Activated CD4-positive, alpha-beta T cell treated with anti-CD3 and anti-CD28 coated beads, Interleukin-2, amount 10 ng/mL, durations not matched to agents 7 days and 5 days (primary cell): Measurements from ENCODE around the gene LHFPL2. TPM values are rescaled to one million over a fixed set of nuclear protein-coding genes. Genes with fewer than 3 reads are reported as not detected.
"Not testable (repeated sequence)": the region's sequence is repeated elsewhere in the genome, so short reads cannot be mapped to it uniquely, and the experiment has no call there.

Experiments used
- CTCF ChIA-PET: fragments of 350-600 bp; sonication (Branson Sonifier 250); formaldehyde crosslinking; loops from one replicate; lab custom pipeline; 2021; ENCODE audit warnings: antibody characterized with exemption; lab: Charles Lee
- POLR2A ChIA-PET: fragments of 350-600 bp; sonication (Branson Sonifier 250); formaldehyde crosslinking; loops from one replicate; lab custom pipeline; 2021; ENCODE audit warnings: antibody characterized with exemption; lab: Charles Lee
- DNase-seq: peaks from one replicate; pipeline ENCODE4 v3.0.0-alpha.2; 2020
- H3K27ac Mint-ChIP-seq: one replicate; pipeline ENCODE4 v1.8.0; 2021; ENCODE audit warnings: mild to moderate bottlenecking, moderate library complexity, mixed read lengths
- H3K27me3 Mint-ChIP-seq: one replicate; pipeline ENCODE4 v1.8.0; 2021; ENCODE audit warnings: mixed read lengths
- H3K36me3 Mint-ChIP-seq: one replicate; pipeline ENCODE4 v1.8.0; 2021; ENCODE audit warnings: low read depth, mixed read lengths
- H3K4me1 Mint-ChIP-seq: one replicate; pipeline ENCODE4 v1.8.0; 2021; ENCODE audit warnings: mixed read lengths
- H3K4me3 Mint-ChIP-seq: one replicate; pipeline ENCODE4 v1.8.0; 2021; ENCODE audit warnings: mild to moderate bottlenecking, moderate library complexity, mixed read lengths
- H3K9me3 Mint-ChIP-seq: one replicate; pipeline ENCODE4 v1.8.0; 2021; ENCODE audit warnings: mixed read lengths
- total RNA-seq, 2 experiments: library from RNA; stranded (reverse); gene quantifications; one replicate each; pipeline ENCODE4 v1.2.3, GENCODE V29; 2021

LHFPL2 gene
- total RNA-seq, 2 experiments from 2014 or later: 0.15 to 0.37 TPM

DNA sequence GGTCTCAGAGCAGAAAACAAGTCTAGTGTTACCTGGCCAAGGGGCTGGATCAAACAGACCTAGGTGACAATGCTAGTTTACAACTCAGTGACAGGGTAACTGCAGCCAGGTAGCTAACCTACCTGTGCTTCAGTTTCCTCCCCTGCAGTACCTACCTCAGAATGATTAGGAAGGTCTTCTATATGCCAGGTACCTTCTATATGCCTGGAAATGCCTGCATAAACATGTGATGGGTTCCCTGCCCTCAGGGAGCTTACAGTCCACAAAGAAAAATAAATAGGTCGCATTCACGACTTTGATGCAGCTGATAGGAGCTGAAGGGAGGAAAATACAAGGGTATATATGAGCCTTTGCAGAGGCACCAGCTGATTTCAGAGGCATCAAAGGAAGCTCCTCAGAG is 16.1 kb downstream of the LHFPL2 start:
- Mint-ChIP-seq H3K27me3 (no peaks in the 10 kb centered on the region), H3K27ac (no peak overlapping the region), H3K4me3 (no peak overlapping the region), H3K36me3 (no peaks in the 10 kb centered on the region), H3K9me3 (no peaks in the 10 kb centered on the region), H3K4me1 (no peaks in the 10 kb centered on the region)
- DNase-seq: no peak
- ChIA-PET POLR2A (no interaction called here), CTCF (no interaction called here)

DNA sequence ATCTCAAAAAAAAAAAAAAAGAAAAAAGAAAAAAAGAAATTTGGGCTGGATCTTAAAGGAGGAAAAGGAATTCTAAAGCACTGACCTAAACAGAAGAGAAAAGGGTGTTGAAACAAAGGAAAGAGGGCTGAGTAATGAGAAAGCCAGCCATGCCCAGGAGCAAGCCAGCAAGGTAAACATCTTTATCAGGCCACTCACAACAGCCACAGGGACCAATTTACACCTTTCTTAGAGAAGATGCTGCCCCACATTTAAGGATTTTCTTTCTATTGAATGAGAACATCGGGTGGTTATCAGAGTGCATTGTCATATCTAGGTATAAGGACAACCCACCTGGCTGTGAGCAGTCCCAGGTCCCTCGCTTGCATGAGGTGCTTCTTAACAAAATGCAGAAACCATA is 16.6 kb downstream of the LHFPL2 start:
- DNase-seq: no peak
- H3K9me3 Mint-ChIP-seq: no peaks in the 10 kb centered on the region
- H3K27me3 Mint-ChIP-seq: no peaks in the 10 kb centered on the region
- H3K36me3 Mint-ChIP-seq: no peaks in the 10 kb centered on the region
- H3K27ac Mint-ChIP-seq: no peak overlapping the region
- CTCF ChIA-PET: no interaction called here
- POLR2A ChIA-PET: no interaction called here
- no peaks in the 10 kb centered on the region for H3K4me1 Mint-ChIP-seq
- no peak overlapping the region for H3K4me3 Mint-ChIP-seq

DNA sequence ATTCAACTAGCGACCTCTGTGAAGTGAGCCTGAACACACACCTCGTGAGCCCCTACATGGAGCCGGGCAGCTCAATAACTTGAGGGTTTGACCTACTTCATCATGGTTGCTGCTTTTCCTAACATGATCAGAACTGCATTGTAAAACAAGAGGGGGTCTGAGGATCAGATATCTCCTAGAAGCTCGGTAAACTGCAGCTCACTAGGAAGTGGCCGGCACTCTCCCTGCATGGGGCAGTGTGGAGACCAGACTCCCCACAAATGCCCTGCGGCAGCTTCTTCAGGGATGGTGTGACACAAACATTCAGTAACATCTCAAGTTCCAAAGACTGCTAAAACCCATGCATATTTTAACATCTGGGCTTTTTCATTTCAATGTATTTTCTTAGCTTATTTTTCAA is 18.5 kb downstream of the LHFPL2 start:
- H3K4me1 Mint-ChIP-seq: no peaks in the 10 kb centered on the region
- no peak overlapping the region for H3K27ac Mint-ChIP-seq
- CTCF ChIA-PET: interaction anchor here (0.5 to 1.4 kb wide), 2 partner anchors 17 to 748 kb away, joined by 3 read pairs; no protein-coding TSS in a partner anchor
- no peak for DNase-seq
- H3K27me3 Mint-ChIP-seq: peaks cover 2% of the 10 kb centered on the region
- H3K4me3 Mint-ChIP-seq: no peak overlapping the region
- POLR2A ChIA-PET: no interaction called here
- H3K9me3 Mint-ChIP-seq: no peaks in the 10 kb centered on the region
- H3K36me3 Mint-ChIP-seq: no peaks in the 10 kb centered on the region

DNA sequence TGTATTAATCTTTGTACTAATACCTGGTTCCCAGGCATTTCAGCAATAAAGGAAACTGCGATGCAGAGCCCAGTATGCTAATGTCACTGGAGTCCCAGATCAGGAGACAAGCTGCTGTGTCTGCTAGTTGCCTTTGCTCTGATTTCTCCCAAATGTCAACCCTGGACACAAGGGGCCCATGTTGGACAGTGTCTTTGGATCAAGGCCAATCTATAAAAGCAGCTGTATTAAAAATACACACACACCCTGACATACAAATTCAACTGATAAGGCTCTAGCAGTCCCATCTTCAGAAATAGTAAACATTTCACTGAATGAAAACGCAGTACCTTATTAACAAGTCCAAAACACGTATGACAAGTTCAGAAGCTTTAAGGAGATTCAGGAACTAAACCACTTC is 18.9 kb downstream of the LHFPL2 start:
- ChIA-PET CTCF (interaction anchor here (1.4 kb wide), 1 partner anchor 16 kb away, joined by 3 read pairs; no protein-coding TSS in a partner anchor), POLR2A (no interaction called here)
- H3K36me3 Mint-ChIP-seq: no peaks in the 10 kb centered on the region
- H3K27ac Mint-ChIP-seq: no peak overlapping the region
- DNase-seq: no peak
- no peaks in the 10 kb centered on the region for H3K4me1 Mint-ChIP-seq
- H3K27me3 Mint-ChIP-seq: peaks cover 2% of the 10 kb centered on the region
- no peak overlapping the region for H3K4me3 Mint-ChIP-seq
- H3K9me3 Mint-ChIP-seq: no peaks in the 10 kb centered on the region

DNA sequence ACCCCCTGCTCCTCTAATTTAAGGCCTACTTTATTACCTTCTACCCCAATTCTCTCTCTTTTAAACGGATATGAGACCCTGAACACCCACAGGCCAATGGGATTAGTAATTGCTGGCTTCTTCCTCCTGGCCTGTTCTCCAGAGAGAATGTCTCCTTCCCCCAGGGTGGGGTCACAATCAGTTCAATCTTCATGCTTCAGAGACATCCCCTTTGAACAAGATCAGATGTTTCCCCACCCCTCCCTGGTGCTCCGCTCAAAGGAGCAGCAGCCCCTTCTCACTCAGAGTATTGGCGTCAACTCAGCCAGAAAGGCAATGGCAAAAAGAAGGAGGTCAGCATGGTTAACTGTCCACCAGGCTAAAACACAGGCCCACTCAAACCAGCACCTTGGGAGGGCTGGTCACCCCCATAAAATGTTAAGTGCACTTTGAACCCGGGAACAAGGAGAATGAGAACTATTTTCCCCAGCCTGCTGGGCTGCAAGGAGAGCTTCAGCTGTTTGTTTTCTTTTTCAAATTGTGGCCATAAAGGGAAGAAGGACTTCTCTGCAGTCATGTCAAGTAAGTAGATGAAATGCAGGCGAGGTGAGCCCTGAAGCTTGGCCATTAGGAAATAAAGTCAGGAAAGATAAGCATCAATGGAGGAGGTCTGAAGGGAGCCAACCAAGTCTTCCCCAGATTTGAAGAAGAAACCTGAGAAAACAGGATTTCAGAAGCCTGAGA is 20.1 kb downstream of the LHFPL2 start:
- no peak for DNase-seq
- Mint-ChIP-seq H3K4me1 (no peaks in the 10 kb centered on the region), H3K9me3 (no peaks in the 10 kb centered on the region), H3K36me3 (no peaks in the 10 kb centered on the region), H3K4me3 (no peak overlapping the region), H3K27ac (no peak overlapping the region), H3K27me3 (peaks cover 2% of the 10 kb centered on the region)
- ChIA-PET CTCF (interaction anchor here (1.4 kb wide), 1 partner anchor 15 kb away, joined by 3 read pairs; no protein-coding TSS in a partner anchor), POLR2A (no interaction called here)

DNA sequence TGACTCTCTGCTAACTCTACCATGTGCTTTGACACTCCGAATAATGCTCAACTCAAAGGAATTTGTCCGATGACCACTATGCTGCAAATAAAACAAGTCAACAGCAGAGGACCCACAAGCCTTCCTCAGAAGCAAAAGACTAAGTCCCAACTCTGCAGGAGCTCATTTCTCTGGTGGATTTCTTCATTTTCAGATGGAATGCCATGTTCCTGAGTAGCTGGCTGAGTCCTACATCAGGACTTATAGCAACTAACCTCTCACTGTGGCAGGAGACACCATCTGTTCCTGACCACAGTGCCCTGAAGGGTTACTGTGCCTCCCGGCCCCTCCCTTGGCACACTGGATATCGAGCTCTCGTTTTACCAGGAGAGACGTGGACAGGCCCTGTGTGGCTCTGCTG is 20.8 kb downstream of the LHFPL2 start:
- ChIA-PET POLR2A (no interaction called here), CTCF (no interaction called here)
- no peak overlapping the region for H3K4me3 Mint-ChIP-seq
- DNase-seq: no peak
- no peaks in the 10 kb centered on the region for H3K36me3 Mint-ChIP-seq
- no peaks in the 10 kb centered on the region for H3K4me1 Mint-ChIP-seq
- peaks cover 2% of the 10 kb centered on the region for H3K27me3 Mint-ChIP-seq
- no peak overlapping the region for H3K27ac Mint-ChIP-seq
- H3K9me3 Mint-ChIP-seq: no peaks in the 10 kb centered on the region

DNA sequence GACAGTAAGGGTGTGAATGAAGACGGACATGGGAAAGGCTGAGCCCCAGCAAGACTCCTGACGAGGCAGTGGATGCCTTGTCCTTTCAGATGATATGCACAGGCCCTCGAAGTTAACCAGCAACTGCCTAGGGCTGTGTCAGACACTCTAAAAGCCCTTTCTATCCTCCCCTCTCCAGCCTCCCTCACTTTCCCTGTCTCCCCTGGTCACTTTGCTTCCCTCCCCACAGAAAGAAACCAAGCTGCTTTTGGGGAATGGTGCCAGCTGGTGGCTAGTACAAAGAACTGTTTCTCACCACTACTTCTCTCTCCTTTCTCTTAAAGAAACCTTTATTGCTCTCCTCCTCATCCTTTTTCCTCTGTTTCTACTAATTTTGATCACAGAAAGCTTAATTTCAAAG is 21.4 kb downstream of the LHFPL2 start:
- Mint-ChIP-seq H3K9me3 (no peaks in the 10 kb centered on the region), H3K4me1 (no peaks in the 10 kb centered on the region), H3K4me3 (no peak overlapping the region), H3K27ac (no peak overlapping the region), H3K36me3 (no peaks in the 10 kb centered on the region), H3K27me3 (peaks cover 2% of the 10 kb centered on the region)
- ChIA-PET CTCF (no interaction called here), POLR2A (no interaction called here)
- DNase-seq: no peak

DNA sequence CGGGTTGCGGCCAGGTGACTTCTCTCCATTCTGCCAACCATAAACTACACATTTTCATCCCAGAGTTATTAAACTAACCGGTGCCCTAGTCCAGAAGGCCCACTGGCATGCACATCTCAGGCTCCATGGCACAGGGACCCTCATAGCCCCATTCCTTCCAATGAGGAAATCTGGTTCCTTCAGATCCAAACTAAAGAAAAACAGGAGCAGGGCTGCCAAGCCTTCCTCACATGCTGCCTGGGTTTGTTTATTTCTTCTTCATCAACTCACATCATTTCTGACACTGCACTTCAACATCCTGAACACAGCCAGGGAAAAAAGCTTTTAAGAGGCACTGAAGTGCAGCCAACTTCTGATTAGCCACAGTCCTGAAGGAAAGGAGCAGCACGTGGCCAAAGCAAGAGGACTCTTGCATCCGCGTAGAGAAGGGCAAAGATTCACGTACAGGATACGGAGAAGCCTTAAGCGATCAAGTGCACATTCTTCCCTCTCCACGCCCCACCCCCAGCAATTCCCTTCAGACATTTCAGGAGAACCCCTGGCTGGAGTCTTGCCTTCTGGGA is 22.5 kb downstream of the LHFPL2 start:
- Mint-ChIP-seq H3K36me3 (no peaks in the 10 kb centered on the region), H3K27me3 (peaks cover 2% of the 10 kb centered on the region), H3K4me1 (no peaks in the 10 kb centered on the region), H3K9me3 (no peaks in the 10 kb centered on the region), H3K27ac (no peak overlapping the region), H3K4me3 (no peak overlapping the region)
- no peak for DNase-seq
- ChIA-PET POLR2A (no interaction called here), CTCF (no interaction called here)

DNA sequence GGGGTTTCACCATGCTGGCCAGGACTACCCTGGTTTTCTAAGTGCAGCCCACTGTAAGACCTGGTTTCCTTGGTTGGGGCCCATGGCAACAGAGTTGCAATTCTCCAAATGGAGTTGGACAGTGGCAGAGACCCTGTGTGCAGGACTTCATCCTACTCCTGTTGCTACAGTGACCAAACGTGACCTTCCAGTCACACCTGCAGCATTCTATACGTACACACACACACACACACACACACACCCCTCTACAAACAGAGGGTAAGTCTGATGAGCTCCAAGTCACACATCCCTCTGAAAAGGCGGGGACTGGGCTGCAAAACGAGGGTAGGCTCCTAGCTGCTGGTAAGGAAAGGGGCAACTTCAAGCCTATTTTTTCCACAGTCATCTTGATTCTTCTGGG is 23.6 kb downstream of the LHFPL2 start:
- no peak for DNase-seq
- ChIA-PET CTCF (no interaction called here), POLR2A (no interaction called here)
- no peak overlapping the region for H3K4me3 Mint-ChIP-seq
- no peak overlapping the region for H3K27ac Mint-ChIP-seq
- no peaks in the 10 kb centered on the region for H3K9me3 Mint-ChIP-seq
- H3K4me1 Mint-ChIP-seq: no peaks in the 10 kb centered on the region
- no peaks in the 10 kb centered on the region for H3K36me3 Mint-ChIP-seq
- H3K27me3 Mint-ChIP-seq: peaks cover 2% of the 10 kb centered on the region

DNA sequence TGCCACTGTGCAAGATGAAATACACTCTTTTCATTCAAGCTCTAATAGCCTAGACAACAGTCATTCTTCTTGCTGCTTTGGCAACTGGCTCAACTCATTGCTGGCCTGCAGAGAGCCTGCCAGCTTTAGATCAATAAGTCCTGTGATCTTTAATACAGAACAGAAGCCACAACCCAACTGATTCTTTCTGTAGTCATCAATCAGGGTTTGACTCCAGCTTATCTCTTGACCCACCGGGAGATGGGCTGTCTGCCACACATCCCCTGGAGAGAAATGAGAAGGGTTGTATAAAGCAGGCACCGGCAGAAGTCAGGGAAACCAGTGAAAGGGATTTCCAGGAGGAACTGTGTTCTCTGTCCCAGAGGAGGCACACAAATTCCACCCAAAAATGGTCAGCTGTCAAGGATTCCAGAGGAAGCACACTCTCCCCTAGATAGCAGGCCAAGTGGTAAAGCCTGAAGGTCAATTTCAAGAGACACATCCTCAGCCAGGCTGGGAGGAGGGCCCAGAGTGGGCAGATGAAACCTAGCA is 24.5 kb downstream of the LHFPL2 start:
- CTCF ChIA-PET: no interaction called here
- Mint-ChIP-seq H3K9me3 (no peaks in the 10 kb centered on the region), H3K4me3 (no peak overlapping the region), H3K4me1 (no peaks in the 10 kb centered on the region), H3K36me3 (no peaks in the 10 kb centered on the region), H3K27ac (no peak overlapping the region), H3K27me3 (peaks cover 2% of the 10 kb centered on the region)
- POLR2A ChIA-PET: no interaction called here
- no peak for DNase-seq

DNA sequence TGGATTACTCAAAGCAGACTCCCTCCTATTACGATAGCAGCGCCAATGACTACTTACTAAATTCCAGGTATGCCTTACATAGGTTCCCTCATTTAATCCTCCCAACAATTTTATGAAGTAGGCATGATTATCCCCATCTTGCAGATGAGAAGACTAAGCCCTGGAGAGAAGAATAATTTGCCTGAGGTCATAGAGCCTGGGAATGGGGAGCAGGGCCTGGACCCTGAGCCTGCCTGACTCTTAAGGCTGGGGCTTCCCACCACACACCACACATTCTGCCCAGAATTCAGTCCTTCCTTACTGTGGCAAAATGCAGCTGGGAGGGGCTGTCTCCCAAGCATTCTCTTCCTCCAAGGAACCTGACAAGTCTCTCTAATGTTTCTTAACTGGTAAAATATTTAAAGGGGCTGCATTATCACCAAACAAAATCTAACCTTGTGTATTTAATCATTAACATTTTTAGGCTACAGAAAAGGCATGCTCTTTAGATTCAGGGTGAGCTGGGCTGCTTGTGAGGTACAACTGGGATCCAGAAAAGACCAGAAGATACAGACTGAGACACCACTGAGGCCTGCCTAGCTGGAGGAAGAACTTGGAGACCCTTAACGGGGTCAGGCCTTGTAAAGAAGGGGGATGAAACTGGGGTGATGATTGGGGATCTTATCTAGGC is 26.1 kb downstream of the LHFPL2 start:
- POLR2A ChIA-PET: no interaction called here
- CTCF ChIA-PET: interaction anchor here (1.6 kb wide), 1 partner anchor 11 kb away, joined by 4 read pairs; no protein-coding TSS in a partner anchor

DNA sequence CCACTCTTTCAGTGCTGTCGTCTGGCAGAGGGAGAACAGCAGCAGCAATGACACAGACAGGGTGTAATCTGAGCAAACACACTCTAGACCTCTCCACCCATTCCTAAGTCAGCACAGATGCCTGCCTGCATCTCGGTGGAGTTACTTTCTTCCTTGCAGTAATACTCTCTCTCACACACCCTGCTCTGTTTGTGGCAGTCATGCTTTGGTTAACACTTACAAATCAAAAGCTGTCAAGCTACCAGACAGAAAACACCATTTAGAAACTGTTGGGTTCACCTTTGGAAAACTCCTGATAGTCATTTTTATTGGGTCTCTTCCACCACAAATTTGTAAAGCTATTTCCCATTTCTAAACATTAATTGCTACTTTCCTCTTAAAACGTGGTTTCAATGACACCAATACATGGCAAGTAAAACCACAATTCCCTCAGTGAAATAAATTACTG is 27.3 kb downstream of the LHFPL2 start:
- no peak for DNase-seq
- Mint-ChIP-seq H3K4me1 (no peaks in the 10 kb centered on the region), H3K27ac (no peak overlapping the region), H3K27me3 (peaks cover 2% of the 10 kb centered on the region), H3K9me3 (no peaks in the 10 kb centered on the region), H3K36me3 (no peaks in the 10 kb centered on the region), H3K4me3 (no peak overlapping the region)
- ChIA-PET POLR2A (no interaction called here), CTCF (interaction anchor here (0.6 kb wide), 1 partner anchor 58 kb away, joined by 3 read pairs; no protein-coding TSS in a partner anchor)

More for the DNA sequence above, 26.1 kb downstream of the LHFPL2 start:
- no peak for DNase-seq
- Mint-ChIP-seq H3K9me3 (no peaks in the 10 kb centered on the region), H3K36me3 (no peaks in the 10 kb centered on the region), H3K4me1 (no peaks in the 10 kb centered on the region), H3K4me3 (no peak overlapping the region), H3K27ac (no peak overlapping the region), H3K27me3 (peaks cover 2% of the 10 kb centered on the region)

DNA sequence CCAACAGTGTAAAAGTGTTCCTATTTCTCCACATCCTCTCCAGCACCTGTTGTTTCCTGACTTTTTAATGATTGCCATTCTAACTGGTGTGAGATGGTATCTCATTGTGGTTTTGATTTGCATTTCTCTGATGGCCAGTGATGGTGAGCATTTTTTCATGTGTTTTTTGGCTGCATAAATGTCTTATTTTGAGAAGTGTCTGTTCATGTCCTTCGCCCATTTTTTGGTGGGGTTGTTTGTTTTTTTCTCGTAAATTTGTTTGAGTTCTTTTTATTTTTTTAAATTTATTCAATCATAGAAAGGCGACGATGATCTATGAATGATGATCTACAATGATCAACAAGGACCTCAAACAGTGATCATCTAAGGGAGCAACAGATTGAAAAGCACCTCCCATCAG is 28.5 kb downstream of the LHFPL2 start:
- H3K4me3 Mint-ChIP-seq, CTCF ChIA-PET, DNase-seq, POLR2A ChIA-PET, H3K4me1 Mint-ChIP-seq, H3K27me3 Mint-ChIP-seq, H3K27ac Mint-ChIP-seq, H3K9me3 Mint-ChIP-seq, H3K36me3 Mint-ChIP-seq: not testable (repeated sequence)
